MM.1S (cell line): ENCODE measurements around the gene TOP3A.
"Not testable (repeated sequence)": the region's sequence is repeated elsewhere in the genome, so short reads cannot be mapped to it uniquely, and the experiment has no call there.

Source experiments
- DNase-seq: peaks from one replicate; pipeline ENCODE4 v3.0.0-alpha.2; 2015
- H2AFZ ChIP-seq: fragments of 300-600 bp; sonication (generic); 2 replicates; pipeline ENCODE4 v1.6.0; 2016; ENCODE audit warnings: antibody characterized with exemption, low read length
- H3F3A ChIP-seq: fragments of 300-600 bp; sonication (generic); 2 replicates; pipeline ENCODE4 v1.6.1; 2016; ENCODE audit warnings: mild to moderate bottlenecking, antibody characterized with exemption, low read length, moderate library complexity, mixed read lengths; ENCODE audit not compliant: insufficient read depth
- H3K27ac ChIP-seq: fragments of 300-600 bp; sonication (generic); 2 replicates; pipeline ENCODE4 v1.5.1; 2016; ENCODE audit warnings: mild to moderate bottlenecking, low read length
- H3K27me3 ChIP-seq: fragments of 300-600 bp; sonication (generic); replicated peaks from 2 replicates; pipeline ENCODE4 v1.6.0; 2016; ENCODE audit warnings: low read length; ENCODE audit not compliant: insufficient read depth
- H3K36me3 ChIP-seq: fragments of 300-600 bp; sonication (generic); replicated peaks from 2 replicates; pipeline ENCODE4 v1.6.1; 2016; ENCODE audit warnings: mild to moderate bottlenecking, low read length, mixed read lengths; ENCODE audit not compliant: insufficient read depth
- H3K4me1 ChIP-seq: fragments of 300-600 bp; sonication (generic); 2 replicates; pipeline ENCODE4 v1.6.1; 2016; ENCODE audit warnings: low read length, mixed read lengths
- H3K4me2 ChIP-seq: fragments of 300-600 bp; sonication (generic); 2 replicates; pipeline ENCODE4 v1.6.0; 2016; ENCODE audit warnings: low read depth, low read length
- H3K4me3 ChIP-seq: fragments of 300-600 bp; sonication (generic); 2 replicates; pipeline ENCODE4 v1.5.1; 2016; ENCODE audit warnings: low read length, mixed read lengths
- H3K79me2 ChIP-seq: fragments of 300-600 bp; sonication (generic); 2 replicates; pipeline ENCODE4 v1.6.1; 2016; ENCODE audit warnings: mixed run types, low read length, mixed read lengths
- H3K9ac ChIP-seq: fragments of 300-600 bp; sonication (generic); 2 replicates; pipeline ENCODE4 v1.6.1; 2016; ENCODE audit warnings: low read length, mixed read lengths
- H3K9me2 ChIP-seq: fragments of 300-600 bp; sonication (generic); replicated peaks from 2 replicates; pipeline ENCODE4 v1.6.1; 2016; ENCODE audit warnings: mild to moderate bottlenecking, low read length, mixed read lengths; ENCODE audit not compliant: insufficient read depth
- H3K9me3 ChIP-seq: fragments of 300-600 bp; sonication (generic); replicated peaks from 2 replicates; pipeline ENCODE4 v1.6.1; 2016; ENCODE audit warnings: mild to moderate bottlenecking, low read length, mixed read lengths; ENCODE audit not compliant: insufficient read depth
- H4K20me1 ChIP-seq: fragments of 300-600 bp; sonication (generic); 2 replicates; pipeline ENCODE4 v1.6.1; 2016; ENCODE audit warnings: mild to moderate bottlenecking, low read length, moderate library complexity, mixed read lengths; ENCODE audit not compliant: insufficient read depth
- CTCF ChIP-seq: fragments of 300-600 bp; sonication (generic); IDR thresholded peaks from 2 replicates; pipeline ENCODE4 v1.5.1; 2016; ENCODE audit warnings: antibody characterized with exemption, low read length, mixed read lengths
- EZH2 ChIP-seq: fragments of 300-600 bp; sonication (generic); optimal IDR thresholded peaks from 2 replicates; pipeline ENCODE3; 2017; ENCODE audit warnings: low read depth, mild to moderate bottlenecking, antibody characterized with exemption, low read length, mixed read lengths
- EZH2phosphoT487 ChIP-seq: fragments of 300-600 bp; sonication (generic); IDR thresholded peaks from 2 replicates; pipeline ENCODE4 v1.6.1; 2018; ENCODE audit warnings: antibody characterized with exemption, low read length

The TOP3A gene

GRCh38 chr17:18300725-18301480, 13.9 kb downstream of the TOP3A start:
- Histone ChIP-seq H3F3A (no peaks in the 10 kb centered on the region), H3K4me3 (no peak overlapping the region), H3K27ac (no peak overlapping the region), H3K4me1 (no peaks in the 10 kb centered on the region), H3K9me3 (no peaks in the 10 kb centered on the region), H3K9me2 (no peaks in the 10 kb centered on the region), H3K9ac (no peak overlapping the region), H3K4me2 (no peak overlapping the region), H2AFZ (no peak overlapping the region), H3K79me2 (peaks cover 7% of the 10 kb centered on the region), H3K27me3 (no peaks in the 10 kb centered on the region), H4K20me1 (no peaks in the 10 kb centered on the region), H3K36me3 (peaks cover 6% of the 10 kb centered on the region)
- TF ChIP-seq EZH2phosphoT487: no peak
- no peak for TF ChIP-seq CTCF
- TF ChIP-seq EZH2: no peak
- DNase-seq: no peak

- H2AFZ ChIP-seq, H3K79me2 ChIP-seq, H3K9me2 ChIP-seq, H3K36me3 ChIP-seq, H3K4me2 ChIP-seq, H3K4me3 ChIP-seq, H4K20me1 ChIP-seq, H3K27me3 ChIP-seq, H3K27ac ChIP-seq, H3K9me3 ChIP-seq, H3K4me1 ChIP-seq, DNase-seq, H3F3A ChIP-seq, H3K9ac ChIP-seq: not testable (repeated sequence)
These were observed 16.7 kb downstream of the TOP3A start for GRCh38 chr17:18298061-18298460.

- no peak overlapping the region for H2AFZ ChIP-seq
- no peaks in the 10 kb centered on the region for H3K79me2 ChIP-seq
- no peaks in the 10 kb centered on the region for H3K9me3 ChIP-seq
- no peak overlapping the region for H3K27ac ChIP-seq
- no peaks in the 10 kb centered on the region for H3K9me2 ChIP-seq
- no peaks in the 10 kb centered on the region for H3K4me1 ChIP-seq
- H4K20me1 ChIP-seq: no peaks in the 10 kb centered on the region
- no peak overlapping the region for H3K4me2 ChIP-seq
- no peak for TF ChIP-seq EZH2
- no peak for TF ChIP-seq EZH2phosphoT487
- no peak for TF ChIP-seq CTCF
- H3K36me3 ChIP-seq: no peaks in the 10 kb centered on the region
- no peaks in the 10 kb centered on the region for H3F3A ChIP-seq
- no peaks in the 10 kb centered on the region for H3K27me3 ChIP-seq
- DNase-seq: no peak
- H3K9ac ChIP-seq: no peak overlapping the region
- no peak overlapping the region for H3K4me3 ChIP-seq
These were observed 22.9 kb downstream of the TOP3A start for GRCh38 chr17:18291718-18292540.
